ENCODE results near the gene CFAP54. TPM values are rescaled to one million over a fixed set of nuclear protein-coding genes. Genes with fewer than 3 reads are reported as not detected.

The CFAP54 gene
- total RNA-seq, 1 experiment from 2014 or later: 0.64 TPM

DNA sequence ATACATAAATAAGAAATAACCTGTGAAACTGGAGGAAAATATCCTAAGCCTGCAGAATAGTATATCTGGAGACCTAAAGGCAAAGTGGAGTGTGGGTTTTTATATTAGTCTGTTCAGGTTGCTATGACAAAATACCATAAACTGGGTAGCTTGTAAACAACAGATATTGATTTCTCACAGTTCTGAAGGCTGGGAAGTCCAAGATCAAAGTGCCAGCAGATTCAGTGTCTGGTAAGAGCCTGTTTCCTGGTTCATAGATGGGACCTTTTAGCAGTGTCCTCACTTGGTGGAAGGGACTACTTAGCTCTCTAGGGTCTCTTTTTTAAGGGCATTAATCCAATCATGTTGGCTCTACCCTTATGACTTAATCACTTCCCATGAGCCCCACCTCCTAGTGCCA, 392.2 kb downstream of the CFAP54 start:
- H3K27me3 ChIP-seq (ENCODE audit: control insufficient read depth, insufficient read depth, low read length): no peaks in the 10 kb centered on the region; the same call in 1 of the 2 replicates
- ChIA-PET POLR2A (no interaction called here), CTCF (no interaction called here)
- H3K4me1 ChIP-seq (ENCODE audit: control insufficient read depth, insufficient read depth, low read length): no peaks in the 10 kb centered on the region
- intact Hi-C loops (cut with micrococcal nuclease; ENCODE audit: unreplicated experiment) (no loop called here), in situ Hi-C loops (cut with HindIII; ENCODE audit: low pct_unique_long_range_greater_than_20kb, low sequenced_read_pairs) (no loop called here)
- H3K27ac ChIP-seq (ENCODE audit: low read length): no peak overlapping the region
- no peak overlapping the region for H3K4me3 ChIP-seq (ENCODE audit: low read depth in 2 of 2, low read length in 2 of 2)
- ATAC-seq: no peak
- DNase-seq (ENCODE audit: low read depth, low spot score): no peak
- no peak for TF ChIP-seq TCF7L2 (IDR thresholded peaks at IDR 0.05; ENCODE audit: low read depth, low read length)
- TF ChIP-seq, protein P1, sequence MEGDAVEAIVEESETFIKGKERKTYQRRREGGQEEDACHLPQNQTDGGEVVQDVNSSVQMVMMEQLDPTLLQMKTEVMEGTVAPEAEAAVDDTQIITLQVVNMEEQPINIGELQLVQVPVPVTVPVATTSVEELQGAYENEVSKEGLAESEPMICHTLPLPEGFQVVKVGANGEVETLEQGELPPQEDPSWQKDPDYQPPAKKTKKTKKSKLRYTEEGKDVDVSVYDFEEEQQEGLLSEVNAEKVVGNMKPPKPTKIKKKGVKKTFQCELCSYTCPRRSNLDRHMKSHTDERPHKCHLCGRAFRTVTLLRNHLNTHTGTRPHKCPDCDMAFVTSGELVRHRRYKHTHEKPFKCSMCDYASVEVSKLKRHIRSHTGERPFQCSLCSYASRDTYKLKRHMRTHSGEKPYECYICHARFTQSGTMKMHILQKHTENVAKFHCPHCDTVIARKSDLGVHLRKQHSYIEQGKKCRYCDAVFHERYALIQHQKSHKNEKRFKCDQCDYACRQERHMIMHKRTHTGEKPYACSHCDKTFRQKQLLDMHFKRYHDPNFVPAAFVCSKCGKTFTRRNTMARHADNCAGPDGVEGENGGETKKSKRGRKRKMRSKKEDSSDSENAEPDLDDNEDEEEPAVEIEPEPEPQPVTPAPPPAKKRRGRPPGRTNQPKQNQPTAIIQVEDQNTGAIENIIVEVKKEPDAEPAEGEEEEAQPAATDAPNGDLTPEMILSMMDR (IDR thresholded peaks at IDR 0.05): no peak
- TF ChIP-seq, protein P2, sequence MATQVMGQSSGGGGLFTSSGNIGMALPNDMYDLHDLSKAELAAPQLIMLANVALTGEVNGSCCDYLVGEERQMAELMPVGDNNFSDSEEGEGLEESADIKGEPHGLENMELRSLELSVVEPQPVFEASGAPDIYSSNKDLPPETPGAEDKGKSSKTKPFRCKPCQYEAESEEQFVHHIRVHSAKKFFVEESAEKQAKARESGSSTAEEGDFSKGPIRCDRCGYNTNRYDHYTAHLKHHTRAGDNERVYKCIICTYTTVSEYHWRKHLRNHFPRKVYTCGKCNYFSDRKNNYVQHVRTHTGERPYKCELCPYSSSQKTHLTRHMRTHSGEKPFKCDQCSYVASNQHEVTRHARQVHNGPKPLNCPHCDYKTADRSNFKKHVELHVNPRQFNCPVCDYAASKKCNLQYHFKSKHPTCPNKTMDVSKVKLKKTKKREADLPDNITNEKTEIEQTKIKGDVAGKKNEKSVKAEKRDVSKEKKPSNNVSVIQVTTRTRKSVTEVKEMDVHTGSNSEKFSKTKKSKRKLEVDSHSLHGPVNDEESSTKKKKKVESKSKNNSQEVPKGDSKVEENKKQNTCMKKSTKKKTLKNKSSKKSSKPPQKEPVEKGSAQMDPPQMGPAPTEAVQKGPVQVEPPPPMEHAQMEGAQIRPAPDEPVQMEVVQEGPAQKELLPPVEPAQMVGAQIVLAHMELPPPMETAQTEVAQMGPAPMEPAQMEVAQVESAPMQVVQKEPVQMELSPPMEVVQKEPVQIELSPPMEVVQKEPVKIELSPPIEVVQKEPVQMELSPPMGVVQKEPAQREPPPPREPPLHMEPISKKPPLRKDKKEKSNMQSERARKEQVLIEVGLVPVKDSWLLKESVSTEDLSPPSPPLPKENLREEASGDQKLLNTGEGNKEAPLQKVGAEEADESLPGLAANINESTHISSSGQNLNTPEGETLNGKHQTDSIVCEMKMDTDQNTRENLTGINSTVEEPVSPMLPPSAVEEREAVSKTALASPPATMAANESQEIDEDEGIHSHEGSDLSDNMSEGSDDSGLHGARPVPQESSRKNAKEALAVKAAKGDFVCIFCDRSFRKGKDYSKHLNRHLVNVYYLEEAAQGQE (IDR thresholded peaks at IDR 0.05; ENCODE audit: insufficient read depth in 1 of 2, low read depth in 2 of 2, low read length in 1 of 2): no peak
- H3K9me3 ChIP-seq (ENCODE audit: control insufficient read depth, insufficient read depth, low read depth, low read length): no peaks in the 10 kb centered on the region
- no TSS peak for BruUV-seq (replicated peaks)
- H3K36me3 ChIP-seq (ENCODE audit: control insufficient read depth, insufficient read depth, low read length): no peaks in the 10 kb centered on the region

DNA sequence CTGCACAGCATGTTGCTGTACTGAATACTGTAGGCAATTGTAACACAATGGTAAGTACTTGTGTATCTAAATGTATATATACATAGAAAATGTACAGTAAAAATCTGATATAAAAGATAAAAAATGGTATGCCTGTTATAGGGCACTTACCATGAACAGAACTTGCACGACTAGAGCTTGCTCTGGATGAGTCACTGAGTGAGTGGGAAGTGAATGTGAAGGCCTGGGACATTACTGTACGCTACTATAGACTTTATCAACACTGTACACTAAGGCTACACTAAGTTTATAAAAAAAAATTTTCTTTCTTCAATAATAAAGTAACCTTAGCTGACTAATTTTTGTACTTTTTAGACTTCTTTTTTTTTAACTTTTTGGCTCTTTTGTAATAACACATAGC, 393.5 kb downstream of the CFAP54 start:
- Histone ChIP-seq H3K36me3 (ENCODE audit: control insufficient read depth, insufficient read depth, low read length) (no peaks in the 10 kb centered on the region), H3K27me3 (ENCODE audit: control insufficient read depth, insufficient read depth, low read length) (no peaks in the 10 kb centered on the region), H3K4me3 (ENCODE audit: low read depth in 2 of 2, low read length in 2 of 2) (no peak overlapping the region), H3K9me3 (ENCODE audit: control insufficient read depth, insufficient read depth, low read depth, low read length) (no peaks in the 10 kb centered on the region), H3K4me1 (ENCODE audit: control insufficient read depth, insufficient read depth, low read length) (no peaks in the 10 kb centered on the region), H3K27ac (ENCODE audit: low read length) (no peak overlapping the region)
- DNase-seq (ENCODE audit: low read depth, low spot score) (no peak), ATAC-seq (no peak)
- TF ChIP-seq POLR2AphosphoS5 (IDR thresholded peaks at IDR 0.05; ENCODE audit: low read depth, low read length): no peak
- no peak for TF ChIP-seq TCF7L2 (IDR thresholded peaks at IDR 0.05; ENCODE audit: low read depth, low read length)
- TF ChIP-seq SIN3A (IDR thresholded peaks at IDR 0.05; ENCODE audit: borderline replicate concordance, insufficient read depth, low read depth, low read length): no peak
- TF ChIP-seq, protein P2 (IDR thresholded peaks at IDR 0.05; ENCODE audit: insufficient read depth in 1 of 2, low read depth in 2 of 2, low read length in 1 of 2): no peak
- TF ChIP-seq, protein P1 (IDR thresholded peaks at IDR 0.05): no peak
- ChIA-PET CTCF (no interaction called here), POLR2A (no interaction called here)
- no TSS peak for BruUV-seq (replicated peaks)
- in situ Hi-C loops (cut with HindIII; ENCODE audit: low pct_unique_long_range_greater_than_20kb, low sequenced_read_pairs) (no loop called here), intact Hi-C loops (cut with micrococcal nuclease; ENCODE audit: unreplicated experiment) (no loop called here)
